ENCODE measurements around the gene OR51T1. TPM values are rescaled to one million over a fixed set of nuclear protein-coding genes. Genes with fewer than 3 reads are reported as not detected.
"Not testable (repeated sequence)": the region's sequence is repeated elsewhere in the genome, so short reads cannot be mapped to it uniquely, and the experiment has no call there.

OR51T1 gene, protein sequence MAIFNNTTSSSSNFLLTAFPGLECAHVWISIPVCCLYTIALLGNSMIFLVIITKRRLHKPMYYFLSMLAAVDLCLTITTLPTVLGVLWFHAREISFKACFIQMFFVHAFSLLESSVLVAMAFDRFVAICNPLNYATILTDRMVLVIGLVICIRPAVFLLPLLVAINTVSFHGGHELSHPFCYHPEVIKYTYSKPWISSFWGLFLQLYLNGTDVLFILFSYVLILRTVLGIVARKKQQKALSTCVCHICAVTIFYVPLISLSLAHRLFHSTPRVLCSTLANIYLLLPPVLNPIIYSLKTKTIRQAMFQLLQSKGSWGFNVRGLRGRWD
- polyA plus RNA-seq (2014; cell fraction: cytosol; rRNA removed): not detected in 2 replicates
- polyA plus RNA-seq (2014; cell fraction: nucleus; rRNA removed): not detected in 2 replicates

DNA sequence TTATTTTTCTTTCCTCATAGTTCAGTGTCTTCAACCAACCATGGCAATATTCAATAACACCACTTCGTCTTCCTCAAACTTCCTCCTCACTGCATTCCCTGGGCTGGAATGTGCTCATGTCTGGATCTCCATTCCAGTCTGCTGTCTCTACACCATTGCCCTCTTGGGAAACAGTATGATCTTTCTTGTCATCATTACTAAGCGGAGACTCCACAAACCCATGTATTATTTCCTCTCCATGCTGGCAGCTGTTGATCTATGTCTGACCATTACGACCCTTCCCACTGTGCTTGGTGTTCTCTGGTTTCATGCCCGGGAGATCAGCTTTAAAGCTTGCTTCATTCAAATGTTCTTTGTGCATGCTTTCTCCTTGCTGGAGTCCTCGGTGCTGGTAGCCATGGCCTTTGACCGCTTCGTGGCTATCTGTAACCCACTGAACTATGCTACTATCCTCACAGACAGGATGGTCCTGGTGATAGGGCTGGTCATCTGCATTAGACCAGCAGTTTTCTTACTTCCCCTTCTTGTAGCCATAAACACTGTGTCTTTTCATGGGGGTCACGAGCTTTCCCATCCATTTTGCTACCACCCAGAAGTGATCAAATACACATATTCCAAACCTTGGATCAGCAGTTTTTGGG lies at the start of gene OR51T1:
Gene OR51T1 (plus strand): TSS at position 41 of the 641 bp plus-strand sequence. CDS start 0 bp downstream, at position 41.
- DNase-seq (ENCODE audit: low spot score): no peak

GRCh38 chr11:4839851-4840549 lies 41.7 kb upstream of the OR51T1 start:
- DNase-seq (ENCODE audit: low spot score): no peak

DNA sequence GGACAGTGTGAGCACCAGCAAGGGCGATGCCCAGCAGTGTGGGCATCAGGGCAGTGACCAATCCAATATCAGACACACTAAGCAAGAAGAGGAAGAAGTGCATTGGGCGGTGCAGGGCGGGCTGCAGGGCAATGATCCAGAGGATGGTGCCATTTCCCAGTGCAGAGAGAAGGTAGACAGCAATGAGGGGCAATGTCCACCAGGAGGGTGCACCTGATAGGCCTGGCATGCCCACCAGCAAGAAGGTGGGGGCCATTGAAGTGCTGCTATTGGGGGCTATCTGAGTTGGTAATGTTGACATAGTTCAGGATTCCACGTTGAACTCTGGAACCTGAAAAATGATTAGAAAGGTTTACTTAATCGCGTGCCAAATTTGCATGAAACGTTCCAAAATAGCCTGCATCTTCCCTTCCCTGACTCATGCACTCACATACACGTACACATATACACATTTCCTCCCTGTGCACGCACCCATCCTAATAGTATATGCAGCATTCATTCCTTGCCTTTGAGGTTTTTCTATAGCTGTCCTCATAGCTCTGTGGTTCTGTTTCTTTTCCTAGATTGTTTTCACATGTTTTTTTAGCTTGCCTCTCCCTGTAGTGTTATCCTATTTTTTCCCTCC lies 32.7 kb upstream of the OR51T1 start, which contains the start of gene OR51S1:
Gene OR51S1 (minus strand): TSS at position 301 of the 625 bp plus-strand sequence. CDS start 0 bp downstream, at position 301.
- no peak for DNase-seq (ENCODE audit: low spot score)

DNA sequence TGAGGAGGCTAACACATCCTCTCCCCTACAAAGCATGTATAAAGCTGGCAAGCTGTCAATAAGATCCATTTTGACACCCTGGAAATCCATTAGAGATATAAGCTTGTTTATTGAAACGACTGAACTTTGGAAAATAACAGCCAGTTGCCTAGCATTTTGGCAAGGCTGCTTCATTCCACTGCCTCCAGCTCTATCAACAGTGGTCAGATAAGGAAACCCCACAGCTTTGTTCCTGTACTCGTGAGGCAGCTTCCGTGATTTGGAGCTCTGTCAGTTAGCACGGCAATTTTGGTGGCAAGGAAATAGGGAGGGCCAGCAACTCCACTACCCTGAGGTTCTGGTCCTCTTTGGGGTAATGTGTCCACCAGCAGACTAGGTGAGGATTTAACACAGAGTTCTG lies 30.7 kb upstream of the OR51T1 start:
- DNase-seq (ENCODE audit: low spot score): no peak

- DNase-seq (ENCODE audit: low spot score): not testable (repeated sequence)
These were observed 27.4 kb upstream of the OR51T1 start for GRCh38 chr11:4854286-4854685.

DNA sequence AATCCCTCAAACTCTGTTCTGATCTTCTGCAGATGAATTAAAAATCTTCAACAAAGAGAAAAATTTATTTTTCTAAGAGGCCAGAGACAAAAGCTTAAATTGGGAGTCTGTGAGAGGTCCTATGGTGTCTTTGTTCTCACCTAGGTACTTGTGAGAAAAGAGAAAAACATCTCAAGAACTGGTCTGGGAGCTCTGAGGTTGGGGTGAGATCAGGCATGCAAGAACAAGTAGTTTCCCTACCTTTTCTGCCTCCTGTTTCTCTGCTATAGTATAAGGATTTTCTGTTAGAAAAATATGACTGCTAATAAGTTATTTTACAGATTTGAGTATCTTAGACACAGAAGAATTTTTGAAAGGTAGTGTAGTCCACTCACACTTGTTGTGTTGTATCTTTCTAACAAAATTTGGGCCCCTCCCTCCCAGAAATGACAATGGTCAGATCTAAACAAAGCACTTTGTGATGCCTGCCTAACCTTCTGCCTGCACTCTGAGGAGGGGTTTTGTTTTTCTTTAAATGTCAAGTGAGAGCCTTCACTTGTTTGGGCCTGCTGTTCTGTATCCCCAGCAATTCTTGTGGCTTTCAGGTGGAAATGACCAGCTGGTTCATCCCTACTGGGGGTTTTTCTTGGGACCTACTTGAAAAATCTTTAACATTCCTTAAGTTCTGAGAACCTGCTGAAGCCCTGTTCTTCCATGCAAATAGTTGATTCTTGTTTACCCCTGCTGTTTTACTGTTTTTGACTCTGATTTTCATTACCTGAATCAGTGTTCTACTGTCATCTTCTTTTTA lies 19.1 kb upstream of the OR51T1 start:
- DNase-seq (ENCODE audit: low spot score): no peak

DNA sequence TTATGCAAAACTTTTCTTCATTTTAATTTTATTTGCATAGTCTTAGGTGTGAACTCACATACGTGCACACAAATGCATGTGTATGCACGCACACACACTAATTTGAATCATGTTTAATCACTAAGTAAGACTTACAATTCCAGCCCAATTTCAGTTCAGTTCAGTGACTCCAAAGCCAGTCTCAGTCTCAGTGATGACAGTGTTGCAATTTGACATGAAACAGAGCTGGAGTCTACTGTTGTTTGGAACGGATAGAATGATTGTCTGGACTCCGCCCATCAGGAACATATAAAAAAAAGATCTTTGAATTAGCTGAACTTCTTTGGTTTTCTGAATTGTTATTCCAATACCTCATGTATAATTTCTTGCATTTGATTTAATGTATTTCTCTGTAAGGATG lies 17.8 kb upstream of the OR51T1 start:
- no peak for DNase-seq (ENCODE audit: low spot score)

DNA sequence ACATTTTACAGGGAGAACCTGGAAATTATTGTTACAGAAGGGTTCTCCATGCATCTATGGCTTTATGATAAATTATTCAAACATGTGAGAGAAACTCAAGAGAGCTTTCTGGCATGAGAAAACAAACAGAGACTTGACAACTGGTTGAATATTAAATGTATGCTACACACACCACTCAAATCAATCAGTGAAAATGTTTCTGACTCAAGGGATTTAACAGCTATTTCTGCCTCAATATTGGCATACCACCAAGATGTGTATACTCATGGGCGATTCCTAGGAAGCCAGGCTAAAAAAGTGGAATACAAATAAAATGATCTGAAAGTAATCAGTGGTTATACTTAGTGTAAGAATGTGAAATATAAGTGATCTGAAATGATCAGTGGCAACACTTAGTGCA lies 15.8 kb upstream of the OR51T1 start:
- no peak for DNase-seq (ENCODE audit: low spot score)

GRCh38 chr11:4881188-4881587 lies 512 bp upstream of the OR51T1 start:
- DNase-seq (ENCODE audit: low spot score): no peak

DNA sequence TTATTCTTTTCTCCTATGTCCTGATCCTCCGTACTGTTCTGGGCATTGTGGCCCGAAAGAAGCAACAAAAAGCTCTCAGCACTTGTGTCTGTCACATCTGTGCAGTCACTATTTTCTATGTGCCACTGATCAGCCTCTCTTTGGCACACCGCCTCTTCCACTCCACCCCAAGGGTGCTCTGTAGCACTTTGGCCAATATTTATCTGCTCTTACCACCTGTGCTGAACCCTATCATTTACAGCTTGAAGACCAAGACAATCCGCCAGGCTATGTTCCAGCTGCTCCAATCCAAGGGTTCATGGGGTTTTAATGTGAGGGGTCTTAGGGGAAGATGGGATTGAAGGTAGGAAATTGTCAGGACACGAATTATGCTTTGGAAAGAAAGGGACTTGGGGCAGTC lies 843 bp downstream of the OR51T1 start:
- DNase-seq (ENCODE audit: low spot score): no peak

- DNase-seq (ENCODE audit: low spot score): no peak
These were observed 2.7 kb downstream of the OR51T1 start for GRCh38 chr11:4884361-4884760.

- DNase-seq (ENCODE audit: low spot score): no peak
These were observed 4.5 kb downstream of the OR51T1 start for GRCh38 chr11:4886186-4886585.

DNA sequence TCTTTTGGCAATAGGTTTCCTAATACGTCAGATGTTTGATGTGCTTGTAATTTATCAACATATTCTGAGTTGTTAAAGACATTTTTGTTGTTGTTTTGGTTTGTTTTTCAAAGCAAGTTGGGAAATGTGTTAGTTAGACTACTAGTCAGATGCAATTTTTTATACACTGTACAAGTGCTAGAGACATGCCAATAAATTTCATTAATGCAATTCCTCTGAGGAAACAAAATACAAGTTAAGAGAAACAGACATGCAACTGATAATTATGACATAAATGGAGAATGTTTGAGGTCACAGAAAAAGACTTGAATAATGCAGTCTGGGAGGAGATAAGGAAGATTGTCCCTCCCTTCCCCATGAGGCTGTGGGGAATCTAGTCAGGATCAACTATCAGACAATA lies 5.9 kb downstream of the OR51T1 start:
- DNase-seq (ENCODE audit: low spot score): no peak

DNA sequence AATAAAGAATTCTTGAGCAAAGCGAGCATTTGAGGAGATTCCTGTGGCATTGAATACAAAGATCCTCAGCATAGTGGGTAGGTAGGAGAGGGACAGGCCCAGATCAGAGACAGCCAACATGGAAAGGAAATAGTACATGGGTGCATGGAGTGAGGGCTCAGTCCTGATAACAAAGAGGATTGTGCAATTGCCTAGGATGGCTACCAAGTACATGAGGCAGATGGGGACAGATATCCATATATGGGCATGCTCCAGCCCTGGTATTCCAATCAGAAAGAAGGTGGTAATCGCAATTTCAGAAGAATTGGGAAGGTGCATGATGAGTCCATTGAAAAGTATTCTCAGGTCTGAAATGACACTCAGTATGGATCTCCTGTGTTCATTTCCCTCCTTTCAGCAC lies 8.6 kb downstream of the OR51T1 start:
- DNase-seq (ENCODE audit: low spot score): no peak

GRCh38 chr11:4891996-4892640 lies 10.4 kb downstream of the OR51T1 start:
- no peak for DNase-seq (ENCODE audit: low spot score)

DNA sequence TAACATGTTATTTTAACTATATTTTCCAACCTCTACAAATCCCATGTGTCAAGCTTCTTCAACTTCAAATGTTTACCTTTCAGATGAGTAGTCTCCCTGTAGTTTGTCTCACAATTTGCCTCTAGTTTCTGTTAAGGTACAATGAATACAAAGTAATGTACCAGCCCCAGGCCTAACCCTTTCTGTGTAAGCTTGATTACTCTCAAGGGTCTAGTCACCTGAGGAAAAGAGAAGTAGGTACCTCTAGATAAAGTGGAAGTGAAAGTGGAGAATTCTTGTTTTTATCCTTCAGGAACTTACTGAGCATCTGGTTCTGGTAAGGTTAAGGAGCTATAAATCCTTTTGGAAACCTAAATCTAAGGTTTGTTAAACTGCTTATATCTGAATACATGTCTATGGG lies 21.8 kb downstream of the OR51T1 start, which contains the start of gene OR51A7:
Gene OR51A7 (plus strand): TSS at position 300 of the 400 bp plus-strand sequence. CDS start 3,587 bp downstream, outside the sequence.
- no peak for DNase-seq (ENCODE audit: low spot score)

DNA sequence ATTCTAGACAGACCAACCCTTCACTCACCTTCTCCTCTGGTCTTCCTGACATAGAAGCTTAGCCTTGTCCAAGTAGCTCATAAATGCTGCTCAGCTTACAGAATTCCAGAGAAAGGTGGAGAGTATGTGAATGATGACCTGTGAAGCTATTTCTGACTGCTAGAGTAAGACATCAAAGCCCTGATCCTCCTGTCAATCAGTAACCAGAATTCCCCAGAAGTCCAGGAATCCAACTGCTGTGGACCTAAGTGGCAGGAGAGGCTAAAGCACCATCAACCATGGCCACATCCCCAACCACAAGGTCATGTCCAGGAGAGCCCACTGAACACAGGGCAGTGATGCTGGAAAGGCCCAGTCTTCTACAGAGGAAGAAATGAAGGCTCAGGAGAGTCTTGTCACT lies 34.9 kb downstream of the OR51T1 start:
- no peak for DNase-seq (ENCODE audit: low spot score)

DNA sequence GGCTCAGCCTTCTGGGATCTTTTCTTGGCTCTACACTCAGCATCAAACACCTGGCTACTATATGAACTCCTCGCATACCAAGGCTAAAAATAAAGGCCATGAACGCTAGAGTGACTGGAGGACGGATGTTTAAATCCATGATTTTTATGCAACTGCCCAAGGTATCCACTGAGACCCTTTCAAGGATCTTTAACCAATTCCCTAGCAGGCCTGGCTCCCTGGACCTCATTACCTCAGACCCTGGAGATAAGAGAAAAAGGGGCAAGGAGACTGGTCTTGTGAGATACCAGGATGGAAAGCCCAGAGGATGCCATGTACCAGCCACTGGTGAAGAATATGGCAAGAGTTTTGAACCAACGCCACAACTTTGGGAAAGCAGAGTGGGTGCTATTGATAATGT lies 37.5 kb downstream of the OR51T1 start, which contains the start of gene OR51G2:
Gene OR51G2 (minus strand): TSS at position 101 of the 400 bp plus-strand sequence. CDS start 3,687 bp downstream, outside the sequence.
- no peak for DNase-seq (ENCODE audit: low spot score)

DNA sequence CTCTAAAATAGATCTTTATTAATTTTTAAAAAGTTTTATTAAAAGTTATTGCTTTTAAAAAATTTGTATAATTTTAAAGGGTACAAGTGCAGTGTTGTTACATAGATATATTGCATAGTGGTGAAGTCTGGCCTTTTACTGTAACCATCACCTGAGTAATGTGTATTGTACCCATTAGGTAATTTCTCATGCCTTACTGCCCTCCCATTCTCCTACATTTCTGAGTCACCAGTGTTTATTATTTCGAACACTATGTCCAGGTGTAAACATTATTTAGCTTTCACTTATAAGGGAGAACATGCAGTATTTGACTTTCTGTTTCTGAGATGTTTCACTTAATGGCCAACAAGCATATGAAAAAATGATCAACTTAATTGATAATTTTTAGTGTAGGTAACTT lies 40.1 kb downstream of the OR51T1 start:
- no peak for DNase-seq (ENCODE audit: low spot score)

GRCh38 chr11:4922304-4922703 lies 40.6 kb downstream of the OR51T1 start:
- no peak for DNase-seq (ENCODE audit: low spot score)

Measured in SK-N-DZ (cell line).